ENCODE data around the gene TSHZ2.
A peak's percentile ranks its signal among the peaks of the same experiment; 100 is the strongest.

Gene TSHZ2

DNA sequence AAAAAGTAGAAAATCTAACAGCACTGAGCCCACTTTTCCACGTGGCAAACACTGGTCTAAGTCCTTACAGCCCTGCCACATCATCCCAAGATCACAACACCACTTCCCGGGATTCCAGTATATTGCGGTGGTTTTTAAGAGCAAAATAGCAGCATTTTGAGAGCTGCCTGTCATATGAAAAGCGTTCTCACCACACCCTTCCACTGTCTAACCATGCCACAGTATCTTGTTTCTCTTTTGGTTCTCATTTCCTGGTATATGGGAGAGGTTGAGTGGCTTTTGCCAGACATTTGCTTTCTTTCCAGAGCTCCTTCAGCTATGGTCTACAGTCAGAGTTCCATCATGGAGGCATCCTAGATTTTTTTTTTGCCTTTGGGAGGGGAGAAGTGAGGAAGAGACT, 243.0 kb downstream of the TSHZ2 start:
- TF ChIP-seq ZFX (IDR thresholded peaks at IDR 0.05) (no peak), CTCF (conservative IDR thresholded peaks at IDR 0.05) (no peak)
- no peak overlapping the region for H3K27ac ChIP-seq

GRCh38 chr20:53216478-53216855, 244.3 kb downstream of the TSHZ2 start:
- no peak overlapping the region for H3K27ac ChIP-seq
- TF ChIP-seq ZFX (IDR thresholded peaks at IDR 0.05), result no peak
- TF ChIP-seq CTCF (conservative IDR thresholded peaks at IDR 0.05), result no peak

DNA sequence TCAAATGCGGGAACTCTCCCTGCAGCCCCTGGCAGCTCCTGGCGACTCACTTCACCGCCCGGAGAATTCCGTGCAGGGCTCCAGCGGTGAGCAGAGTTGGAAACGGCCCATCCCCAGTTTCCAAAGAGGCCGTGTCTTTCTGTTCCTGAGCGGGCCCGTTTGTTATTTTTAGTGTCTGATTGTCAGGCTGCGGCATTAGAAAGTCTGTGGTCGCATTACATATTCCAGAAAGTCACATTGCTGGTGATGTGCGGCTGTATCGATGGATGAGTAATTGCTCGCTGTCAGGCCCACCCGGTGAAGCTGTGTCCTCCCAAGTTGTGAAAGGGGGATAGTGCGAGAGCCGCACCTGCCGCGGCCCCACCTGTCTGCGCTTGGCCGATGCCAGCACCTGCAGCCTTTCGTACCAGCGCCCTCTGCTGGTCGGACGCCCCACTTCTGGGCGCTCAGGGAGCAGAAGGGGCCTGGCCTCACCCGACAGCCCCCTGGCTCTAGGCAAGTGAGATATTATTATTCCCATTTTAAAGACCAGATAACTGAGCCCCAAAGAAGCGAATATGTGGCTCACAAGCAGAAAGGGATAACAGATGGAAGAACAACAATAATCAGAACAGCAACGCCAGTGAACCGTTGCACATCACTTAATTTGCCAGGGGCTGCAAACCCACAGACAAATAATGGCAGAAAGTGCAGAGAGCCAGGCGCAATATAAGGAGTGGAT, 244.9 kb downstream of the TSHZ2 start:
- H3K27ac ChIP-seq, result no peak overlapping the region
- TF ChIP-seq CTCF (conservative IDR thresholded peaks at IDR 0.05) (peak; percentile 96), ZFX (IDR thresholded peaks at IDR 0.05) (no peak)

DNA sequence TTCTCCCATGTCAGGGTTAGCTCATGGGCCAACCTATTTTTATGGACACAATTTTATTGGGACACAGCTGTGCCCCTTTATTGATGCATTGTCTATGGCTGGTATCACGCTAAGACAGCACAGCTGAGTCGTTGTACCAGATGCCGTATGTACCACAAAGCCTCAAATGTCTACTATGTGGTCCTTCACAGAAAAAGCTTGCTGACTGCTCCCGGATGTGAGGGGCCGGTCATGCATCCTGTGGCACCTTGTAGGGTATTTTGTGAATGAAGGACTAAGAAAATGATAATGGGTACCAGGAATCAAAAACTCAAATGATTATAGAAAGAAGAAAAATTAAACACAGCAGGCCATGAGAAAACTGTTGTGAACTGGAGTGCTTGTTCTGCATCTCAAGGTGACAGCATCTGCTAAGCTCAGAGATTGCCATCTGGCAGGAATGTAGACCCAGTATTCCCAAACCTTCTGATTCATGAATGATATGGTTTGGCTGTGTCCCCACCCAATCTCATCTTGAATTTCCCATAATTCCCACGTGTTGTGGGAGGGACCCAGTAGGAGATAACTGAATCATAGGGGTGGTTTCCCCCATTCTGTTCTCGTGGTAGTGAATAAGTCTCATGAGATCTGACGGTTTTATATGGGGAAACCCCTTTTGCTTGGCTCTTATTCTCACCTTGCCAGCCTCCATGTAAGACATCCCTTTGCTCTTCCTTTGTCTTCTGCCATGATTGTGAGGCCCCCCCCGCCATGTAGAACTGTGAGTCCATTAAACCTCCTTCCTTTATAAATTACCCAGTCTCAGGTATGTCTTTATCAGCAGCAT, 248.5 kb downstream of the TSHZ2 start:
- TF ChIP-seq CTCF (conservative IDR thresholded peaks at IDR 0.05) (no peak), ZFX (IDR thresholded peaks at IDR 0.05) (no peak)
- H3K27ac ChIP-seq, result no peak overlapping the region

GRCh38 chr20:53221731-53222130, 249.6 kb downstream of the TSHZ2 start:
- no peak overlapping the region for H3K27ac ChIP-seq

DNA sequence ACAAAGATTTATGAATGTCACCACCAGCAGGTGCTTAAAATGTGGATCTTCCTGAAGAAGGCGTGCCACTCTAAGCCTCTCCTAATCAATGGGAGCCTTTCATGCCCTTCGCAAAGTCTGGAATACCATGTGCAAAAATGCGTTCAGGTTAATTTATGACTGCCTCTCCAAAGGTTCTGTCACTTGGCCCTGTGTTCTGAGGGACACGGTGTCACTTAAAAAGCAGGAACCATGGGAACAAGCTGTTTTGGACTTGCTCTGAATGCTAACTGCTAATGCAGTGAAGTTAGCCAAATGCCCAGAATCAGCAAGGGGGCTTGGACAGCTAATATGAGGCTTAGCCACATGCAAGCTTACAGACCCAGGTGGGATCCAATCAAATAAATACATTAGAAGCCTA, 250.3 kb downstream of the TSHZ2 start:
- no peak overlapping the region for H3K27ac ChIP-seq
- TF ChIP-seq ZFX (IDR thresholded peaks at IDR 0.05) (no peak), CTCF (conservative IDR thresholded peaks at IDR 0.05) (no peak)

More at GRCh38 chr20:53221731-53222130, 249.6 kb downstream of the TSHZ2 start:
- TF ChIP-seq ZFX (IDR thresholded peaks at IDR 0.05) (no peak), CTCF (conservative IDR thresholded peaks at IDR 0.05) (no peak)

- H3K27ac ChIP-seq, result no peak overlapping the region
- TF ChIP-seq ZFX (IDR thresholded peaks at IDR 0.05), result no peak
- no peak for TF ChIP-seq CTCF (conservative IDR thresholded peaks at IDR 0.05)
Measured at GRCh38 chr20:53222932-53223331, 250.8 kb downstream of the TSHZ2 start.

Data from C4-2B (cell line).